MCF 10A (cell line): ENCODE measurements around the gene ARHGAP19. TPM values are rescaled to one million over a fixed set of nuclear protein-coding genes. Genes with fewer than 3 reads are reported as not detected.

Source experiments
- BruUV-seq: library from RNA; stranded (reverse); fragments of 400-500 nt; replicated peaks from 2 replicates; lab custom pipeline; 2021; lab: Mats Ljungman, UMichigan
- CTCF ChIA-PET: fragments of 300-600 bp; sonication (Branson Sonifier 250); formaldehyde crosslinking; extraction: SDS; loops from one replicate; lab custom pipeline; 2021; ENCODE audit warnings: antibody characterized with exemption, inconsistent platforms; lab: Yijun Ruan, JAX
- POLR2A ChIA-PET: fragments of 300-600, 350-650 bp; sonication (Branson Sonifier 250); formaldehyde crosslinking; extraction: SDS; loops from one replicate; lab custom pipeline; 2020; ENCODE audit warnings: antibody characterized with exemption, inconsistent platforms; lab: Yijun Ruan, JAX
- DNase-seq: peaks from one replicate; pipeline ENCODE4 v3.0.0-alpha.2; 2018; ENCODE audit not compliant: unreplicated experiment
- H3K27ac Mint-ChIP-seq: one replicate; pipeline ENCODE4 v1.8.0; 2022; ENCODE audit warnings: mild to moderate bottlenecking, low read depth, mixed read lengths; ENCODE audit not compliant: unreplicated experiment
- H3K27me3 Mint-ChIP-seq: one replicate; pipeline ENCODE4 v1.8.0; 2022; ENCODE audit warnings: mixed read lengths; ENCODE audit not compliant: insufficient read depth, unreplicated experiment
- H3K36me3 Mint-ChIP-seq: one replicate; pipeline ENCODE4 v1.8.0; 2022; ENCODE audit warnings: mild to moderate bottlenecking, moderate library complexity, mixed read lengths; ENCODE audit not compliant: insufficient read depth, unreplicated experiment
- H3K4me1 Mint-ChIP-seq: one replicate; pipeline ENCODE4 v1.8.0; 2022; ENCODE audit warnings: mixed read lengths; ENCODE audit not compliant: insufficient read depth, unreplicated experiment
- H3K4me3 Mint-ChIP-seq: one replicate; pipeline ENCODE4 v1.8.0; 2022; ENCODE audit warnings: mild to moderate bottlenecking, moderate library complexity, mixed read lengths; ENCODE audit not compliant: unreplicated experiment
- H3K9me3 Mint-ChIP-seq: one replicate; pipeline ENCODE4 v1.8.0; 2022; ENCODE audit warnings: mixed read lengths; ENCODE audit not compliant: unreplicated experiment
- intact Hi-C: fragments of 100-400 bp; cut with micrococcal nuclease; formaldehyde crosslinking; loops from 2 replicates; pipeline ENCODE4 v1.14.1; 2022
- total RNA-seq: library from RNA; stranded (reverse); gene quantifications from 2 replicates; pipeline ENCODE4 v1.2.3, GENCODE V29; 2022
- TF ChIP-seq, protein P1 (sequence below): fragments of 200-600 bp; IDR thresholded peaks from one replicate; pipeline ENCODE4 v1.8.0; 2022; ENCODE audit warnings: antibody characterized with exemption, mild to moderate bottlenecking; ENCODE audit not compliant: unreplicated experiment

The ARHGAP19 gene
- total RNA-seq, 1 experiment from 2014 or later: 11.7 TPM

DNA sequence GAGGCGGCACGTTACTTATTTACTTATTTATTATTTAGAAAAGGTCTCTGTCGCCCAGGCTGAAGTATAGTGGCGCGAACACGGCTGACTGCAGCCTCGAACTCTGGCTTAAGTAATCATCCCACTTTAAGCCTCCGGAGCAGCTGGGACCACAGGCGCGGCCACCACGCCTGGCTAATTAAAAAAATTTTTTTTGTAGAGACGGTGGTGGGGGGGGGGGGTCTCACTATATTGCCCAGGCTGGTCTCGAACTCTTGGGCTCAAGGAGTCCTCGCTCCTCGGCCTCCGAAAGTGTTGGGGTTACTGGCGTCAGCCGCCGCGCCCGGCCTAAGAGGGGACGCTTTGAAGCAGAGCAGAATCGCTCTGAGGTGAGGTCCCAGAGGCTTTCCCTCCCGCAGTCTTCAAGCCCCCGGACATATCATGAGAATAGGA, 42.8 kb upstream of the ARHGAP19 start:
- Mint-ChIP-seq H3K27ac (peak overlapping the region; percentile 98), H3K9me3 (no peaks in the 10 kb centered on the region), H3K4me1 (peaks cover 24% of the 10 kb centered on the region), H3K4me3 (peak overlapping the region; percentile 93), H3K27me3 (no peaks in the 10 kb centered on the region), H3K36me3 (peaks cover 20% of the 10 kb centered on the region)
- CTCF ChIA-PET: interaction anchor here (0.7 kb wide), 1 partner anchor 24 kb away, joined by 3 read pairs; no protein-coding TSS in a partner anchor
- DNase-seq: no peak
- intact Hi-C loops: no loop called here
- TF ChIP-seq, protein P1, sequence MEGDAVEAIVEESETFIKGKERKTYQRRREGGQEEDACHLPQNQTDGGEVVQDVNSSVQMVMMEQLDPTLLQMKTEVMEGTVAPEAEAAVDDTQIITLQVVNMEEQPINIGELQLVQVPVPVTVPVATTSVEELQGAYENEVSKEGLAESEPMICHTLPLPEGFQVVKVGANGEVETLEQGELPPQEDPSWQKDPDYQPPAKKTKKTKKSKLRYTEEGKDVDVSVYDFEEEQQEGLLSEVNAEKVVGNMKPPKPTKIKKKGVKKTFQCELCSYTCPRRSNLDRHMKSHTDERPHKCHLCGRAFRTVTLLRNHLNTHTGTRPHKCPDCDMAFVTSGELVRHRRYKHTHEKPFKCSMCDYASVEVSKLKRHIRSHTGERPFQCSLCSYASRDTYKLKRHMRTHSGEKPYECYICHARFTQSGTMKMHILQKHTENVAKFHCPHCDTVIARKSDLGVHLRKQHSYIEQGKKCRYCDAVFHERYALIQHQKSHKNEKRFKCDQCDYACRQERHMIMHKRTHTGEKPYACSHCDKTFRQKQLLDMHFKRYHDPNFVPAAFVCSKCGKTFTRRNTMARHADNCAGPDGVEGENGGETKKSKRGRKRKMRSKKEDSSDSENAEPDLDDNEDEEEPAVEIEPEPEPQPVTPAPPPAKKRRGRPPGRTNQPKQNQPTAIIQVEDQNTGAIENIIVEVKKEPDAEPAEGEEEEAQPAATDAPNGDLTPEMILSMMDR: no peak
- TSS peak; percentile 68 for BruUV-seq
- POLR2A ChIA-PET: interaction anchor here (0.6 to 9.9 kb wide), 8 partner anchors 13 to 354 kb away, joined by 3 to 158 read pairs (median 21); partner anchors contain the start of genes AVPI1, FRAT1 and RRP12

DNA sequence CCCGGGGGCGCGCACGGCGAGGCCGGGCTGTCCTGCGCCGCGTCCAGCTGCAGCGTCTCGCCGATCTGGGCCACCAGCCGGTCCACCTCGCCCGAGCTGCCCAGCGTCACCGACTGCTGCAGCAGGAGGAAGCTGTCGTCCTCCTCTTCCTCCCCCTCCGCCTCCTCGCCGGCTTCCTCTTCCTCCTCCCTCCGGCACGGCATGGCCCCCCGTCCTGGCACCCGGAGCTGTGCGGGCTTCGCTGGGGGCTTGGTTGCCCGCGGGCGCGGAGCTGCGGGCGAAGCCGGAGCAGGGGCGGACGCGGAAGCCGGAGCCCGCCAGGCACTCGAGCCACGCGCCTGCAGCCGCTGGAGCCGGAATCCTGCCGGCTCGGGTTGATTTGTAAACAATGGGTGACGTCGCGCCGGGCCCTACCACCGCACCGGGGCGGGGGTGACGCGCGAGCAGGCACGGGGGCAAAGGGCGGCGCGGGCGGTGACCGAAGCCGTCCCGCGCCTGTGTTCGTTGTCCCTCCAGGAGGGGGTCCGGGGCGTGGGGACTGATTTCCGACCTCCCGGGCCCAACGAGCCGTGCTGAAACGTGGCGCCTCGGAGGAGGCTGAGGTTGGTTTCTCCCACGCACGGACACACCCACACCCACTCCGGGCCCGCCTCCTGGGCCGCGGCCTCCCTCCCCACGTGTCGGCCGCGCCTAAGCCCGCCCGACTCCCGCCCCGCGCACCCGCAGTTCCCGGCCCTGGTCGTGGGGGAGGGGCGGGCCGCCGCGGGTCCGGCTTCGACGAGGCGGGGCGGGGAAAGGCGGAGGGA, 42.1 kb upstream of the ARHGAP19 start, which contains the start of gene FRAT2:
FRAT2 (minus strand) TSS at position 360 of the 806 bp plus-strand sequence; CDS start at position 203, 157 bp downstream.
- H3K4me3 Mint-ChIP-seq: peak within 1 kb of the TSS; percentile 93
- H3K27ac Mint-ChIP-seq: peak within 1 kb of the TSS; percentile 98
- no peaks in the 10 kb centered on the region for H3K27me3 Mint-ChIP-seq
- TF ChIP-seq, protein P1: no peak
- H3K9me3 Mint-ChIP-seq: no peaks in the 10 kb centered on the region
- peaks cover 27% of the 10 kb centered on the region for H3K36me3 Mint-ChIP-seq
- CTCF ChIA-PET: interaction anchor here (0.7 to 6.8 kb wide), 5 partner anchors 15 to 133 kb away, joined by 3 to 55 read pairs (median 10); partner anchors contain the start of gene FRAT1
- BruUV-seq: no TSS peak
- POLR2A ChIA-PET: interaction anchor here (0.5 to 9.9 kb wide), 16 partner anchors 9 to 508 kb away, joined by 3 to 158 read pairs (median 3); partner anchors contain the start of genes ARHGAP19, AVPI1, FRAT1 and RRP12
- H3K4me1 Mint-ChIP-seq: peaks cover 30% of the 10 kb centered on the region
- intact Hi-C loops: no loop called here
- peak; percentile 89 for DNase-seq

DNA sequence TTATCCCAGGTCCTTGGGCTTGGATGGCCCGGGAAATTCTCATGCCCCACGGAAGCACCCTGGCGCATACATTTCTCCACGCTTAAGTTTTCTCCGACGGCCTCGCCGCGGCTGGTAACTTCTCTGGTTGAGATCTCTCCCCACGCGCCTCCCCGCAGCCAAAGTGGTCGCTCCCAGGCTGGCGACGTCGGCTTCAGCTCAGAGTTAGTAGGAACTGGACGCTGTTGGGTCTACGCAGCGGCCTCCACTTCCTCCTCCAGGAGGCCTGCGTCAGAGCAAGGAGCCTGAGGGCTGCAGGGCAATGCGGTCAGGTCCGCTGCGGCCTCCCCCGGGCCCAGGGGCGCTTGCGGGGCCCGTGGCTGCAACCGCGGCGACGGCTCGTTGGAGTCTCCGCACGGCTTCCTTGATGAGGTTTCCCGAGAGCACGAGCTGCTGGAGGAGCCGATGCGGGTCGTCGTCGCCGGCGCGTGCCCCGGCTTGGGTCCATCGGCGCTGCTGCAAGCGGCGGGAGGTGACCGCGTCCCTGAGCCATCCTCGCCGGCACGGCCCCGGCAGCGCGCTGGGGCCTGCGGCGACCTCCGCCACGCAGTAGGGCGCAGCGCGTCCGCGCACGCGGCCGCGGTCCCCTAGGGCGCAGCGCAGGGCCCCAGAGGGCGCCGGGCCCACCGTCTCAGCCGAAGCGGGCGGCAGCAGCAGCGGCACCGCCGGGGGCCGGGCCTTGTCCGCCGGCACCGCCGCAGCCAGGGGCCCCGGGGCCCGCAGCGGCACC, 41.3 kb upstream of the ARHGAP19 start:
- H3K27ac Mint-ChIP-seq: peak overlapping the region; percentile 97
- peak; percentile 50 for DNase-seq

More for the DNA sequence above, 41.3 kb upstream of the ARHGAP19 start:
- Mint-ChIP-seq H3K36me3 (peaks cover 34% of the 10 kb centered on the region), H3K9me3 (no peaks in the 10 kb centered on the region), H3K27me3 (no peaks in the 10 kb centered on the region), H3K4me1 (peaks cover 30% of the 10 kb centered on the region), H3K4me3 (peak overlapping the region; percentile 93)
- ChIA-PET CTCF (interaction anchor here (0.5 to 6.8 kb wide), 20 partner anchors 9 to 368 kb away, joined by 3 to 55 read pairs (median 4); partner anchors contain the start of genes FRAT1 and RRP12), POLR2A (interaction anchor here (0.5 to 9.9 kb wide), 28 partner anchors 8 to 354 kb away, joined by 3 to 158 read pairs (median 4); partner anchors contain the start of genes ARHGAP19, AVPI1, FRAT1 and RRP12)
- TF ChIP-seq, protein P1: no peak
- BruUV-seq: no TSS peak
- intact Hi-C loops: loop anchor here (1.0 to 2.0 kb wide), 4 partner anchors 15 to 261 kb away; partner anchors contain the start of genes ARHGAP19 and FRAT1
